GM21576 (cell line): ENCODE results near the gene CPD.

Experiments used
- ATAC-seq: cut with Tn5 transposase; IDR thresholded peaks from one replicate; pipeline ENCODE4 v1.9.1; 2021; ENCODE audit warnings: mild to moderate bottlenecking, moderate library complexity; ENCODE audit not compliant: unreplicated experiment

Gene CPD

GRCh38 chr17:30352240-30352814 is 26.4 kb upstream of the CPD start:
- ATAC-seq = no peak

GRCh38 chr17:30354701-30355100 is 24.0 kb upstream of the CPD start:
- ATAC-seq = no peak

GRCh38 chr17:30357476-30357875 is 21.3 kb upstream of the CPD start:
- ATAC-seq = no peak

DNA sequence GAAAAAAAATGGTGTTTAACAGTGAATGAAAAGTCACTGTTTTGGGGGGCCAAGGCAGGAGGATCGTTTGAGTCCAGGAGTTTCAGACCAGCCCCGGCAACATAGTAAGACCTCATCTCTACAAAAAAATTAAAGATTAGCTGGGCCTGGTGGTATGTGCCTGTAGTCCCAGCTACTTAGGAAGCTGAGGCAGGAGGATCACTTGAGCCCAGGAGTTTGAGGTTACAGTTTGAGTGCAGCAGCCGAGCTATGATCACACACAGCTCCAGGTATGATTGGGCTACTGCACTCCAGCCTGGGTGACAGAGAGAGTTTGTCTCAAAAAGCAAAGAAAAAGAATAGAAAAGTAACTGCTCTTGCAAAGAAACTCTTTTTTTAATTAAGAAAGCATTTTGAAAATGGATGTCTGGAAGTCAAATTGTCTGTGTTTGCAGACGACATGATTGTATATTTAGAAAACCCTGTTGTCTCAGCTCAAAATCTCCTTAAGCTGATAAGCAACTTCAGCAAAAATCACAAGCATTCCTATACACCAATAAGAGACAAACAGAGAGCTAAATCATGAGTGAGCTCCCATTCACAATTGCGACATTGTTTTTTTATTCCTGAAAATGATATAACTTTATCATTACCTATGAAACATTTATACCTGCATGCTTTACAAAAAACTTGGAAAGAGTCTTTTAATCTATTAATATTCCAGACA is 20.5 kb upstream of the CPD start:
- ATAC-seq = no peak

- ATAC-seq = no peak
These were observed 18.5 kb upstream of the CPD start for GRCh38 chr17:30360086-30360808.

DNA sequence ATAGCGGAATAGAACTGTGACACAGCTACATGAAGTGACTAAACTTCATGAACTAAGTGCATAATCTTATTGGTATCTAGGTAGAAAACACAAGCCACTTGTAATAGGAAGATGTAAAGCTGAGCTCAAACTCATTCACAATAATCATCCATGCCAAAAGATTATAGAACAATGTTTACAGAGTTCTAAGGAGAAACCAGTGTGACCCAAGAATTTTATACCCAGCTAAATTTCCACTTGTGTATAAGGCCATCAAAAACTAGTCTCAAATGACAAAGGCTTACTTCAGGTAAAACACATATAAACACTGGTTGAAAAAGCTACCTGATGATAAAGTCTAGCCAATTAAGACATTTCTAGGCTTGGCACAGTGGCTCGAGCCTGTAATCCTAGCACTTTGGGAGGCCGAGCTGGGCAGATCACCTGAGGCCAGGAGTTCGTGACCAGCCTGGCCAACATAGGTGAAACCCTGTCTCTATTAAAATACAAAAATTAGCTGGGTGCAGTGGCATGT is 16.9 kb upstream of the CPD start:
- ATAC-seq = no peak

DNA sequence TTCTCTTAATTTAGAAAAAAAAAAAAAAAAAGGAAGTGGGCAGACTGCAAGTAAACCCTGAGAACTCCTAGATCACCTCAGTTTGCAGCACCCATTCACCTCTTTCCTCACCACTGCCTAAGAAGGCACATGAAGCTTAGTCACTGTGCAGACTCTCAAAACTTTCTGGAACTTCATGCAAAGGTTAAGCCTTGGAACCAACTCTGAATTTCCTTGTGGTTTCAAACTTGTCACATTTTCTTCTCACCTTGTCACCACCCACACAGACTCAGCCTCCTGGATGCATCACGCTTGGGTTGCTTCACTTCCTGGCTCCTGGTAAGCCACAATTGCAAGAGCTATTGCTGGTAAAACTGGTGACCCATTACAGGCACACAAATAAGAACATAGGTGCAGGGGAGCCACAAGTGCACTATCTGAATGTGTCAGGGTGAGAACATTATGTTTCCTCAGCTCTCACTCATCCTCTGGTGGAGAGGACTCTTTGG is 15.0 kb upstream of the CPD start:
- ATAC-seq = peak; percentile 77

DNA sequence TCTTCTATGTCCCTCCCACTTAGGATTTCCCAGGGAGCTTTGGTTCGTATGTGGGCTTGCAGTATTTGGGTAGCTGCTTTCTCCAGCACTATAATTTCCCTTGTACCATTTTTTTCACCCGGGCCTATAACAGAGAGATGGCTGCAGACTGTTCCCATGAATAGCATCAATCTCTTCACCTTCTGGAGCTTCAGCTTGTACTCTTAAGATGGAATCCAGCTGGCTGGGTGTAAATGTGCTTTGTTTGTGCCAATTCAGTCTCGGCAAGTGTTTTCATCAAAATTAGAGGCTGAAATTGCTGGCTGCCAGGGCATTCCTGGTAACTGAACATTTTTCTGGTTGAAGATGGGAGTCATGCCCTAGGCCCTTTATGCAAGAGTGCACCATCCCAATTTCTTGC is 12.2 kb upstream of the CPD start:
- no peak for ATAC-seq

DNA sequence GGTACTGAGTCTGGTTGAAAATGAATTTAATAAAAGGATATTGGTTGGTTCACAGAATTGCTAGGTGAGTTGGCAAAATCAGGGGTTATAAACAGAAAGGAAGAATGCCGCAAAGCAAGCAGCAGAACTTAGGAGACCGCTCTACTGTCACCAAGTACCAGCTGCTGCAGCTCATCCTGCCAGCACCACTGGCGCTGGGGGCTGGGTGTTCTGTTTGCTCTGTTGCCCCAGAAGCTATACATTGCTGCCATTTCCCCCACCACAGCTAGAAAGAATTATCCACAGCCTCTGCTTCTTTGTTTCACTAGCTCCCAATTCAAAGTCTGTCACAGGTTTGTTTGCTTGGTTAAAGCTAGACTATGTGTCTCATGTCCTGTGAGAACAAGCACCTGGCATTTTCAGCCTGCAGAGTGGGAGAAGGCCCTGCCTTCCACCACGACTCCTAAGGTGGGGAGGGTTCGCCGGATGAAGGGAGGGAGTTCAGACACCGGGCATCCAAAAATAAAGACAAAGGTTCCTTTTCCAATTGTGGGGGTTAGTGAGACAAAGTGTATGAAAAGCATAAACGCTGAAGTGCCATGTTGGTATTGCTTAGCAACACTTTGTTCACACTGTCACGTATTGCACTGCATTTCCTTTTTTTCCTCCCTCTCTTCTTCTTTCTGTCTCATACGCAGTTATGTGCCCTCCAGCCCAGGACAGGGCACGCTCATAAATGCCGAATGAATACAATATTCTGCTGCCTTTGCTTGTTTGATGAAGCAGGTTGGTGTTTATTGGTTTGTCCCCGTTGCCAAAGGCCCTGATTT is 9.6 kb upstream of the CPD start:
- no peak for ATAC-seq

- ATAC-seq = no peak
These were observed 8.7 kb upstream of the CPD start for GRCh38 chr17:30369995-30370394.

DNA sequence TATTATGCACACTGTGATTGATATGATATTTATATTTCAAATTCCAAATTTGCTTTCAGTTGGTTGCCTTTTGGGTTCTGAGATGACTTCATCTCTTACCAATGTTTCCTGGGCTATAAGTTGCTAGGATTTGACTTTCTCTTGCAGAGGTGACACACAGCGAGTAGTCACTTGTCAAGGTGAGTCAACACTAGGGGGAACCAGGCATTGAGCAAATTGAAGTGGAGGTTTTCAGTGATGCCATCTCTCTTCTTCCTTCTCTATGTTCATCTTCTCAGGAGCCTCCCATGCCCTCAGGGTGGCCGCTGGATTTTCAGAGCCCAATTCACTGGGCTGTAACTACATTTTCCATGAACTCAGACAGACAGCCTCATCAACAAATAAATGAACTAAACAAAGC is 6.0 kb upstream of the CPD start:
- ATAC-seq = no peak

GRCh38 chr17:30375661-30376060 is 3.1 kb upstream of the CPD start:
- ATAC-seq = no peak

GRCh38 chr17:30376621-30377452 is 1.9 kb upstream of the CPD start:
- no peak for ATAC-seq

GRCh38 chr17:30377574-30378240 is 1.0 kb upstream of the CPD start:
- no peak for ATAC-seq

DNA sequence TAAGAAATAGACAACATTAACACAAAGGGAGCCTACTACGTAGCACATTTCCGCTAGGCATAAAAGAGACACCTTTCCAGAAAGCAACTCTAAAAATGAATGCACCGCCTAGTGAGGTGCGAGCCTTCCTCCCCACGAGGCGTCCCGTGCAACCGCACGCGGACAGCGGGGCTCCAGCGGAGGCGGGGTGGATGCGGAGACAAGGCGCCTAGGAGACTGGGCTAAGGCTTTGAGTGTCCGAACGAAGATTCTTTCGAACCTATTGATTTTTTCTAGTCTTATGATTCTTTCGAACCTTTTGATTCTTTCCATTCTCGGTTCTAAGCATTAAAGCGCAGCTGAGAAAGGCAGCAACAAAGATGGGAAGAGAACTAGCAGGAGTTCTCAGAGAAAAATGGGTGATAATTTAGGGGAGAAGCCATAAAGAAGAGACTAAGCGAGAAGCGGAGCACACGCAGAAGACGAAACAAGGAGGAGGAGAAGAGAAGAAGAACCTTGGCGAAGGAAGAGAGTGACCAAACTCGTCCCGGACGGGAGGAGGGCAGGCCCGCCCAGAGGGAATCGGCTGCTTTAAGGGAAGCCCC is 394 bp upstream of the CPD start:
- peak; percentile 4 for ATAC-seq

GRCh38 chr17:30379303-30379902 is 676 bp downstream of the CPD start:
- peak; percentile 11 for ATAC-seq

DNA sequence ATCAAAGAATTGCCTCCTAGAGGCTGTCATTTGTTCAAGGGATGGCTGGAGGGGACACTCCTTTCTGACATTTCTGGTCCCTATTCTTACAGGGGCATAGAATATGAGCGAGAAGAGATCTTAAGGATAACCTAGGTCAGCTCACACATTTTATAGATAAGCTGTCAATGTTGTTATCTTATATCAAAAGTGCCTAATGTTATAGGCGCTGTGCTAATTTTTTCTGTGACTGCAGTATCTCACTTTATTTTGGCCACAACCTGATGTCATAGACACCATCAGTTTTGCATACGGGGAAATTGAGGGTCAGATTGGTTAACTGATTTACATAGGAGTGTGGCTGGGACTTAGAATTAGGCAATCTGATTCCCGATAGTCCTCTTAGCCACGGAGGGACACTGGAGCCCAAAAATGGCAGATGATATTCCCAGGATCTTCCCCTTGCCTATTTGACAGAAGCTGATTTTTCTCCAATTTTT is 1.2 kb downstream of the CPD start:
- ATAC-seq = peak; percentile 14

GRCh38 chr17:30380643-30381339 is 2.1 kb downstream of the CPD start:
- no peak for ATAC-seq
